Measurements from ENCODE around the gene C11orf58.

C11orf58 gene

GRCh38 chr11:16783321-16783801 is 44.9 kb downstream of the C11orf58 start:
- H3K27ac Mint-ChIP-seq: no peak overlapping the region
- H3K4me3 Mint-ChIP-seq: no peak overlapping the region
- DNase-seq (no peak), ATAC-seq (replicated peaks) (no peak)
- H3K9me3 Mint-ChIP-seq: no peaks in the 10 kb centered on the region
- H3K4me1 Mint-ChIP-seq (ENCODE audit: low read depth in 2 of 2): peaks cover 0 to 2% of the 10 kb centered on the region in 2 donors
- peaks cover 3% of the 10 kb centered on the region for H3K36me3 Mint-ChIP-seq (ENCODE audit: insufficient read depth)
- no peaks in the 10 kb centered on the region for H3K27me3 Mint-ChIP-seq

GRCh38 chr11:16784097-16784496 is 45.6 kb downstream of the C11orf58 start:
- DNase-seq (no peak), ATAC-seq (replicated peaks) (no peak)
- peaks cover 0 to 3% of the 10 kb centered on the region in 2 donors for H3K4me1 Mint-ChIP-seq (ENCODE audit: low read depth in 2 of 2)
- H3K36me3 Mint-ChIP-seq (ENCODE audit: insufficient read depth): peaks cover 5% of the 10 kb centered on the region
- no peak overlapping the region for H3K27ac Mint-ChIP-seq
- H3K9me3 Mint-ChIP-seq: no peaks in the 10 kb centered on the region
- H3K27me3 Mint-ChIP-seq: no peaks in the 10 kb centered on the region
- no peak overlapping the region for H3K4me3 Mint-ChIP-seq

GRCh38 chr11:16784666-16785065 is 46.2 kb downstream of the C11orf58 start:
- no peak for ATAC-seq (replicated peaks)
- Mint-ChIP-seq H3K4me1 (ENCODE audit: low read depth in 2 of 2) (peaks cover 0 to 7% of the 10 kb centered on the region in 2 donors), H3K36me3 (ENCODE audit: insufficient read depth) (peaks cover 6% of the 10 kb centered on the region), H3K4me3 (no peak overlapping the region), H3K27ac (no peak overlapping the region), H3K27me3 (no peaks in the 10 kb centered on the region), H3K9me3 (no peaks in the 10 kb centered on the region)
- DNase-seq: no peak

- Mint-ChIP-seq H3K9me3 (no peaks in the 10 kb centered on the region), H3K27ac (no peak overlapping the region), H3K36me3 (ENCODE audit: insufficient read depth) (peaks cover 5% of the 10 kb centered on the region), H3K4me3 (no peak overlapping the region), H3K27me3 (no peaks in the 10 kb centered on the region), H3K4me1 (ENCODE audit: low read depth in 2 of 2) (peaks cover 0 to 7% of the 10 kb centered on the region in 2 donors)
- DNase-seq (peak; percentile 43 to 52 (median 48)), ATAC-seq (replicated peaks) (peak; percentile 82)
Measured at GRCh38 chr11:16785520-16786128, 47.2 kb downstream of the C11orf58 start.

DNA sequence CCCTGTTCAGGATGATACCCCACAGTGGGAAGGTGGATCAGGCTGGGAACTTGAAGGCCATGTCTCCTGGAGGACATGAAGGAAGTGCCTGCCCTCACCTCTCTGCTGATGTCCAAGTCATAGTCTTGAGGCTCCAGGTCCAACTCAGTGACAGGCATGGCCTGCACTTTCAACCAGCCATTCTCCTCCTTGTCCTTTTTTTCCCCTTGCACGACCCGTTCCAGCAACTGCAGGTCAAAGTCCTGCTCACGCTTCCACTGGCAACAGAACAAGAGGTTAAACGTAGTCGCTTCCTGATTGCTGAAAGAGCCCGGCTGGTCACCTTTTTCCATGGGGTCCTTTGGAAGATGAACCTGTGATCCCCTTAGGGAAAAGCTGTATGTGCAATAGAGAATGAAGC is 47.7 kb downstream of the C11orf58 start:
- Mint-ChIP-seq H3K27ac (no peak overlapping the region), H3K36me3 (ENCODE audit: insufficient read depth) (peaks cover 3% of the 10 kb centered on the region), H3K4me1 (ENCODE audit: low read depth in 2 of 2) (peaks cover 0 to 9% of the 10 kb centered on the region in 2 donors), H3K27me3 (no peaks in the 10 kb centered on the region), H3K9me3 (no peaks in the 10 kb centered on the region), H3K4me3 (no peak overlapping the region)
- no peak for DNase-seq
- ATAC-seq (replicated peaks): no peak

DNA sequence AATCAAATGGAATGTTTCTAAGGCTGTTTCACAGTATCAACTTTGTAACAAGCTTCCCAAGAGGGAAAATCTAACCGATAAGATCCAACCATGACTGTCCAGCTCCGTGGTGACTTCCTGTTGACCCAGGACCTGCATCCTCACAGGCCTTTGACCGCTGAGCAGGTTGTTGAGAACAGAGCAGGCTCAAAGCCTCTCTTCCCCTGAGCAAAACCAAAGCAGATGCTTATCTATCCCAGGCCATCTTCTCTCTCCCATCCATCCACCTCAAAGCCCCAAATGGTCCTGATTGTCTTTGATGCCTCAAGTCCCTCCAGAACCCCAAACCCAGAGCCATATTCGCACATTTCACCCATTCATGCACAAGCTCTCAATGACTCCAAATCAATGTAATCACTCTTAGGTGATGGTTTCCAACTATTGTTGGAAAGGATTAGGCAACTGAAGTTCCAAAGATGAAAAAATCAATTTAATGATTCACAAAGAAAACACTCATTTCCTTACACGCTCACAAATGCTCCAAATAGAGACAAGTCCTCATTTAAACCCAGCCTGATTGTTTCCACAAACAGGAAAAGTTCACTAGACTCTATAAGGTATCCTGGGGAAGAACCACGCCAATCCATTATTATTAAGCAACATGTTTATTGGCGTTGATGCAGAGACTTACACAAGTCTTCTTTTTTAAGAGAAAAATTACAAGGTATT is 48.7 kb downstream of the C11orf58 start:
- ATAC-seq (replicated peaks) (no peak), DNase-seq (no peak)
- H3K36me3 Mint-ChIP-seq (ENCODE audit: insufficient read depth): peaks cover 3% of the 10 kb centered on the region
- H3K27ac Mint-ChIP-seq: no peak overlapping the region
- no peaks in the 10 kb centered on the region for H3K9me3 Mint-ChIP-seq
- H3K4me3 Mint-ChIP-seq: no peak overlapping the region
- H3K4me1 Mint-ChIP-seq (ENCODE audit: low read depth in 2 of 2): peaks cover 0 to 18% of the 10 kb centered on the region in 2 donors
- no peaks in the 10 kb centered on the region for H3K27me3 Mint-ChIP-seq

DNA sequence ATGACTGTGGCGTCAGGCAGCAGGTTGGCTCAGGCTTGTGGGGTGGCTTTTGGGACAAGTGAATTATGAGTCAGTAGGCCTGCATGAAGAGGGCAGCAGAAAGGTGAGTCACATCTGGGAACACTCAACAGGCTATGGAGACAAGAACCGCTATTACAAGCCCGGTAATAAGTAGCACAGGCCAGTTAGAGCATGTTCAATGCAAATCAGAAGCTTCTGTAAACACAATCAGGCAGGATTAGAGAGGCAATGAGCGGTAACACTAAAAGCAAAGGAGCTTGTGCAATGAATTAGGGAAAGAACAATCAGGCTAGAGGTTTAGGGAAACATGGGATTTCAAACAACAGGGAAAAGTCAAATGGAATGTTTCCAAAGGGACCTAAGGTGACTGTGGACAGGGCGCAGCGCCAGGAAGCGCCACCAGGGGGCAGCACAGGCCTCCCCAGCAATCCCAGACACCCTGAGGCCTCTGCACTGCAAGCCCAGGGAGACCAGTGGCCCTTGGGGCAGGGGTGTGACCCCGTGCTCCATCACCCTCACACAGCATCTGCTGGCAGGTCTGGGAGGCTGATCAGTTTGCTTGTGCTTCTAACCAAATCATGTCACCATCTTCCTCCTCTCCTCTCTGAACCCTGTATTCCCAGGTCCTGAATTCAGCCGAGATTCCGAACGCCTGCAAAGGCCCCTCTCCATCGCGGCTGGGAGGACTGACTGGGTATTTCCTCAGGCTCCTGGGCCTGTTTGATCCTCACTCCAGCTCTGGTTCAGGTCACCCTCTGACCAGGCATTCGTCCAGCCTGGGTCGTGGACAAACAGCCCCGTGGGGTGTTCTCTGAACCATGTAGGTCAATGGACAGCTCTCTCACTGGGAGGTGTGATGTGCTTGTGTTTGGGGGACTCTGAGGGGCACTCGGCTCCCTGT is 50.0 kb downstream of the C11orf58 start:
- Mint-ChIP-seq H3K27me3 (no peaks in the 10 kb centered on the region), H3K27ac (no peak overlapping the region), H3K4me1 (ENCODE audit: low read depth in 2 of 2) (peaks cover 0 to 18% of the 10 kb centered on the region in 2 donors), H3K36me3 (ENCODE audit: insufficient read depth) (peaks cover 3% of the 10 kb centered on the region), H3K4me3 (no peak overlapping the region), H3K9me3 (no peaks in the 10 kb centered on the region)
- peak; percentile 42 to 52 (median 46) for DNase-seq
- ATAC-seq (replicated peaks): peak; percentile 77

GRCh38 chr11:16789063-16789420 is 50.6 kb downstream of the C11orf58 start:
- Mint-ChIP-seq H3K36me3 (ENCODE audit: insufficient read depth) (peaks cover 3% of the 10 kb centered on the region), H3K4me3 (no peak overlapping the region), H3K9me3 (no peaks in the 10 kb centered on the region), H3K4me1 (ENCODE audit: low read depth in 2 of 2) (peaks cover 0 to 23% of the 10 kb centered on the region in 2 donors), H3K27ac (peak overlapping the region in 1 of 2 donors; percentile 83), H3K27me3 (no peaks in the 10 kb centered on the region)
- ATAC-seq (replicated peaks): no peak
- no peak for DNase-seq

GRCh38 chr11:16789560-16790485 is 51.4 kb downstream of the C11orf58 start:
- peak overlapping the region; percentile 22 to 83 for H3K27ac Mint-ChIP-seq
- peaks cover 3% of the 10 kb centered on the region for H3K36me3 Mint-ChIP-seq (ENCODE audit: insufficient read depth)
- no peaks in the 10 kb centered on the region for H3K9me3 Mint-ChIP-seq

GRCh38 chr11:16790486-16791190 is 52.2 kb downstream of the C11orf58 start:
- peak overlapping the region; percentile 22 to 83 for H3K27ac Mint-ChIP-seq

More at GRCh38 chr11:16789560-16790485, 51.4 kb downstream of the C11orf58 start:
- no peak for DNase-seq
- Mint-ChIP-seq H3K4me3 (no peak overlapping the region), H3K27me3 (peaks cover 0 to under 1% of the 10 kb centered on the region in 2 donors), H3K4me1 (ENCODE audit: low read depth in 2 of 2) (peaks cover 0 to 28% of the 10 kb centered on the region in 2 donors)
- ATAC-seq (replicated peaks): no peak

GRCh38 chr11:16791191-16791961 is 52.9 kb downstream of the C11orf58 start:
- Mint-ChIP-seq H3K4me3 (peak overlapping the region in 1 of 2 donors; percentile 29), H3K27ac (peak overlapping the region in 1 of 2 donors; percentile 66), H3K36me3 (ENCODE audit: insufficient read depth) (peaks cover 6% of the 10 kb centered on the region), H3K9me3 (no peaks in the 10 kb centered on the region), H3K4me1 (ENCODE audit: low read depth in 2 of 2) (peaks cover 0 to 35% of the 10 kb centered on the region in 2 donors), H3K27me3 (peaks cover 0 to 4% of the 10 kb centered on the region in 2 donors)
- DNase-seq (no peak), ATAC-seq (replicated peaks) (no peak)

More at GRCh38 chr11:16790486-16791190, 52.2 kb downstream of the C11orf58 start:
- Mint-ChIP-seq H3K4me1 (ENCODE audit: low read depth in 2 of 2) (peaks cover 0 to 31% of the 10 kb centered on the region in 2 donors), H3K27me3 (peaks cover 0 to 4% of the 10 kb centered on the region in 2 donors), H3K9me3 (no peaks in the 10 kb centered on the region), H3K36me3 (ENCODE audit: insufficient read depth) (peaks cover 3% of the 10 kb centered on the region), H3K4me3 (peak overlapping the region in 1 of 2 donors; percentile 29)
- ATAC-seq (replicated peaks) (no peak), DNase-seq (no peak)
